ENCODE measurements around the gene MRPL51.

MRPL51 gene

GRCh38 chr12:6443361-6443983 is 49.6 kb downstream of the MRPL51 start:
- Histone ChIP-seq H4K8ac (ENCODE audit: low read depth, low read length) (no peak overlapping the region), H3K27me3 (ENCODE audit: control insufficient read depth in 3 of 3, insufficient read depth in 3 of 3, low read depth in 1 of 3, low read length in 3 of 3) (no peaks in the 10 kb centered on the region), H2BK5ac (ENCODE audit: low read length) (no peak overlapping the region), H2BK15ac (ENCODE audit: low read length) (no peak overlapping the region), H4K91ac (ENCODE audit: low read depth, low read length, poor library complexity) (no peak overlapping the region), H2AFZ (ENCODE audit: low read length) (no peak overlapping the region), H3K23ac (ENCODE audit: low read depth, low read length, poor library complexity) (no peak overlapping the region), H3K18ac (ENCODE audit: low read length) (no peak overlapping the region), H3K4ac (ENCODE audit: low read length) (no peak overlapping the region), H3K27ac (replicated peaks; ENCODE audit: low read length) (no peak overlapping the region), H3K9me3 (replicated peaks in 1 of 2; ENCODE audit: control insufficient read depth in 2 of 2, insufficient read depth in 1 of 2, low read depth in 1 of 2, low read length in 2 of 2) (no peaks in the 10 kb centered on the region), H3K36me3 (replicated peaks in 1 of 2; ENCODE audit: control insufficient read depth in 2 of 2, insufficient read depth in 2 of 2, low read length in 2 of 2) (no peaks in the 10 kb centered on the region), H3K9ac (ENCODE audit: low read depth, low read length, poor library complexity) (no peak overlapping the region), H3K14ac (ENCODE audit: low read length) (peak overlapping the region; percentile 41), H2BK12ac (ENCODE audit: low read length) (no peak overlapping the region), H2BK120ac (ENCODE audit: low read depth, low read length) (no peak overlapping the region), H3K4me2 (ENCODE audit: insufficient read depth, low read length, poor library complexity, severe bottlenecking) (no peak overlapping the region), H2AK5ac (ENCODE audit: low read depth, low read length) (no peak overlapping the region), H3K4me1 (ENCODE audit: control insufficient read depth in 2 of 2, insufficient read depth in 1 of 2, low read depth in 1 of 2, low read length in 2 of 2) (peaks cover 0 to 2% of the 10 kb centered on the region in 2 donors), H3K79me1 (ENCODE audit: low read depth, low read length) (no peaks in the 10 kb centered on the region), H3K4me3 (ENCODE audit: low read length in 2 of 2) (no peak overlapping the region)
- DNase-seq (ENCODE audit: low spot score) = no peak
- WGBS, 2 donors (ENCODE audit: extremely low coverage in 2 of 2, insufficient read length in 2 of 2, insufficient replicate concordance in 1 of 2) = no CpG with 5 or more reads among the region's 9 CpGs

DNA sequence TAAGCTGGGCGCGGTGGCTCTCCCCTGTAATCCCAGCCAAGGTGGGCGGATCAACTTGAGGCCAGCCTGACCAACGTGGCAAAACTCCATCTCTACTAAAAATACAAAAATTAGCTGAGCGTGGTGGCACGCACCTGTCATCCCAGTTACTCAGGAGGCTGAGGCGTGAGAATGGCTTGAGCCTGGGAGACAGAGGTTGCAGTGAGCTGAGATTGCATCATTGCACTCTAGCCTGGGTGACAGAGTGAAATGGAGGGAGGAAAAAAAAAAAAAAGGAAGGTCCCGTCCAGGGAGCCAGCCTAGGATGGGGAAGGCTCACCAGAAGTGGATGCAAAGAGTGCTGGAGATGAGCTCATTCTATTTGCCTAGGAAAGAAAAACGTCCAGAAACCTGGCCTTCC is 50.2 kb downstream of the MRPL51 start:
- no peak overlapping the region for H2BK5ac ChIP-seq (ENCODE audit: low read length)
- H4K8ac ChIP-seq (ENCODE audit: low read depth, low read length) = no peak overlapping the region
- no peak overlapping the region for H3K23ac ChIP-seq (ENCODE audit: low read depth, low read length, poor library complexity)
- no peak overlapping the region for H4K91ac ChIP-seq (ENCODE audit: low read depth, low read length, poor library complexity)
- H3K18ac ChIP-seq (ENCODE audit: low read length) = no peak overlapping the region
- H3K79me1 ChIP-seq (ENCODE audit: low read depth, low read length) = no peaks in the 10 kb centered on the region
- WGBS, 2 donors (ENCODE audit: extremely low coverage in 2 of 2, insufficient read length in 2 of 2, insufficient replicate concordance in 1 of 2) = no CpG with 5 or more reads among the region's 9 CpGs
- H3K4me3 ChIP-seq (ENCODE audit: low read length in 2 of 2) = no peak overlapping the region
- no peak overlapping the region for H2BK12ac ChIP-seq (ENCODE audit: low read length)
- H3K36me3 ChIP-seq (replicated peaks in 1 of 2; ENCODE audit: control insufficient read depth in 2 of 2, insufficient read depth in 2 of 2, low read length in 2 of 2) = no peaks in the 10 kb centered on the region
- H3K4me1 ChIP-seq (ENCODE audit: control insufficient read depth in 2 of 2, insufficient read depth in 1 of 2, low read depth in 1 of 2, low read length in 2 of 2) = peaks cover 0 to 2% of the 10 kb centered on the region in 2 donors
- no peak for DNase-seq (ENCODE audit: low spot score)
- H3K9ac ChIP-seq (ENCODE audit: low read depth, low read length, poor library complexity) = no peak overlapping the region
- H3K27ac ChIP-seq (replicated peaks; ENCODE audit: low read length) = no peak overlapping the region
- H3K4ac ChIP-seq (ENCODE audit: low read length) = no peak overlapping the region
- H3K4me2 ChIP-seq (ENCODE audit: insufficient read depth, low read length, poor library complexity, severe bottlenecking) = no peak overlapping the region
- H3K14ac ChIP-seq (ENCODE audit: low read length) = no peak overlapping the region
- no peak overlapping the region for H2BK120ac ChIP-seq (ENCODE audit: low read depth, low read length)
- H2AFZ ChIP-seq (ENCODE audit: low read length) = no peak overlapping the region
- H3K9me3 ChIP-seq (replicated peaks in 1 of 2; ENCODE audit: control insufficient read depth in 2 of 2, insufficient read depth in 1 of 2, low read depth in 1 of 2, low read length in 2 of 2) = no peaks in the 10 kb centered on the region
- H3K27me3 ChIP-seq (ENCODE audit: control insufficient read depth in 3 of 3, insufficient read depth in 3 of 3, low read depth in 1 of 3, low read length in 3 of 3) = no peaks in the 10 kb centered on the region
- H2BK15ac ChIP-seq (ENCODE audit: low read length) = no peak overlapping the region
- H2AK5ac ChIP-seq (ENCODE audit: low read depth, low read length) = no peak overlapping the region

All from neuronal stem cell (in vitro differentiated cells).